Ascending aorta (tissue), 2 donors: ENCODE results near the gene PDE12. TPM values are rescaled to one million over a fixed set of nuclear protein-coding genes. Genes with fewer than 3 reads are reported as not detected.

ENCODE experiments used
- DNase-seq, 2 donors: peaks; one replicate each; pipeline ENCODE4 v3.0.0-alpha.2; 2019; ENCODE audit warnings: low spot score in 2 of 2
- H3K27ac ChIP-seq, 2 donors: fragments of 200-600 bp; sonication (generic); one replicate each; pipeline ENCODE4 v1.5.1; 2016 to 2017; ENCODE audit warnings: mild to moderate bottlenecking in 1 of 2
- H3K27me3 ChIP-seq: fragments of 200-600 bp; sonication (generic); one replicate; pipeline ENCODE4 v1.5.1; 2017
- H3K36me3 ChIP-seq, 2 donors: fragments of 200-600 bp; sonication (generic); one replicate each; pipeline ENCODE4 v1.5.1; 2016
- H3K4me1 ChIP-seq, 2 donors: fragments of 200-600 bp; sonication (generic); one replicate each; pipeline ENCODE4 v1.5.1; 2016 to 2017; ENCODE audit warnings: mild to moderate bottlenecking in 1 of 2
- H3K4me3 ChIP-seq, 2 donors: fragments of 200-600 bp; sonication (generic); one replicate each; pipeline ENCODE4 v1.5.1; 2016 to 2017; ENCODE audit warnings: mild to moderate bottlenecking in 1 of 2
- H3K9me3 ChIP-seq, 2 donors: fragments of 200-600 bp; sonication (generic); one replicate each; pipeline ENCODE4 v1.5.1; 2016
- CTCF ChIP-seq, 3 experiments: fragments of 200-600 bp in 2 of 3; fragments of 450-650 bp in 1 of 3; sonication (generic) in 2 of 3; IDR thresholded peaks; one replicate each; pipeline ENCODE4 v1.5.1; 2016 to 2019; ENCODE audit warnings: antibody characterized with exemption in 3 of 3, mild to moderate bottlenecking in 1 of 3, moderate library complexity in 1 of 3
- intact Hi-C: fragments of 100-400 bp; cut with DNase I; formaldehyde crosslinking; loops from one replicate; pipeline ENCODE4 v1.15.1; 2023
- total RNA-seq: library from RNA; depleted of rRNA; stranded (reverse); fragments of >200 nt; gene quantifications from one replicate; pipeline ENCODE4 v1.1.0, GENCODE V29; 2016

The PDE12 gene
- total RNA-seq, 1 donor from 2014 or later = 3.0 TPM

- TF ChIP-seq CTCF (IDR thresholded peaks at IDR 0.05) = no peak
- H3K36me3 ChIP-seq = no peaks in the 10 kb centered on the region
- H3K4me1 ChIP-seq = peaks cover 0 to 8% of the 10 kb centered on the region in 2 donors
- no peaks in the 10 kb centered on the region for H3K27me3 ChIP-seq
- H3K4me3 ChIP-seq = peak within 1 kb of the TSS; percentile 25 to 48
- intact Hi-C loops = no loop called here
- H3K9me3 ChIP-seq = no peaks in the 10 kb centered on the region
- H3K27ac ChIP-seq = no peak within 1 kb of the TSS
- DNase-seq = no peak
Observed at GRCh38 chr3:57544181-57545125, 11.6 kb upstream of the PDE12 start, which contains the start of gene DNAH12. Gene DNAH12 (minus strand): TSS chr3:57544344. CDS start chr3:57542870, 1,474 bp downstream.

- H3K36me3 ChIP-seq = no peaks in the 10 kb centered on the region
- peaks cover 0 to 8% of the 10 kb centered on the region in 2 donors for H3K4me1 ChIP-seq
- peak in 1 of 2 donors; percentile 67 for DNase-seq
- H3K27ac ChIP-seq = peak overlapping the region; percentile 33 to 39
- no peak overlapping the region for H3K4me3 ChIP-seq
- no peak for TF ChIP-seq CTCF (IDR thresholded peaks at IDR 0.05)
- H3K27me3 ChIP-seq = no peaks in the 10 kb centered on the region
- H3K9me3 ChIP-seq = no peaks in the 10 kb centered on the region
- intact Hi-C loops = no loop called here
Observed at GRCh38 chr3:57545636-57546268, 10.3 kb upstream of the PDE12 start.

- no peaks in the 10 kb centered on the region for H3K9me3 ChIP-seq
- peaks cover 0 to 8% of the 10 kb centered on the region in 2 donors for H3K4me1 ChIP-seq
- intact Hi-C loops = no loop called here
- H3K4me3 ChIP-seq = no peak overlapping the region
- H3K27ac ChIP-seq = peak overlapping the region in 1 of 2 donors; percentile 33
- DNase-seq = no peak
- H3K27me3 ChIP-seq = no peaks in the 10 kb centered on the region
- no peaks in the 10 kb centered on the region for H3K36me3 ChIP-seq
- no peak for TF ChIP-seq CTCF (IDR thresholded peaks at IDR 0.05)
Observed at GRCh38 chr3:57546616-57547015, 9.5 kb upstream of the PDE12 start.

- intact Hi-C loops = loop anchor here (5.0 kb wide), 1 partner anchor 202 kb away; the partner anchor contains the start of gene SLMAP
- peak overlapping the region; percentile 88 to 90 for H3K27ac ChIP-seq
- peaks cover 8 to 10% of the 10 kb centered on the region in 2 donors for H3K36me3 ChIP-seq
- H3K4me1 ChIP-seq = peaks cover 3 to 18% of the 10 kb centered on the region in 2 donors
- TF ChIP-seq CTCF (IDR thresholded peaks at IDR 0.05) = no peak
- no peaks in the 10 kb centered on the region for H3K27me3 ChIP-seq
- no peak for DNase-seq
- no peaks in the 10 kb centered on the region for H3K9me3 ChIP-seq
- peak overlapping the region; percentile 90 for H3K4me3 ChIP-seq
Observed at GRCh38 chr3:57555306-57555705, 768 bp upstream of the PDE12 start.

- peaks cover 10 to 11% of the 10 kb centered on the region in 2 donors for H3K36me3 ChIP-seq
- peak in 1 of 3 experiments; percentile 12 for TF ChIP-seq CTCF (IDR thresholded peaks at IDR 0.05)
- intact Hi-C loops = loop anchor here (1.0 to 5.0 kb wide), 4 partner anchors 40 to 330 kb away; partner anchors contain the start of genes APPL1, DENND6A and SLMAP
- peaks cover 3 to 18% of the 10 kb centered on the region in 2 donors for H3K4me1 ChIP-seq
- DNase-seq = no peak
- H3K27me3 ChIP-seq = no peaks in the 10 kb centered on the region
- no peaks in the 10 kb centered on the region for H3K9me3 ChIP-seq
- H3K4me3 ChIP-seq = peak overlapping the region; percentile 90
- H3K27ac ChIP-seq = peak overlapping the region; percentile 88 to 90
Observed at GRCh38 chr3:57556459-57557084, 498 bp downstream of the PDE12 start.
